Natural killer cell (primary cell): ENCODE data around the gene KDM1B. TPM values are rescaled to one million over a fixed set of nuclear protein-coding genes. Genes with fewer than 3 reads are reported as not detected.
"Not testable (repeated sequence)": the region's sequence is repeated elsewhere in the genome, so short reads cannot be mapped to it uniquely, and the experiment has no call there.

ENCODE experiments used
- ATAC-seq, 3 donors: fragments of 150-1000 bp in 2 of 3; fragments of 200-7000 bp in 1 of 3; cut with Tn5 transposase; 1 replicate in 1 of 3; 2 replicates in 2 of 3; pipeline ENCODE4 v1.10.0; 2021; ENCODE audit warnings: mild to moderate bottlenecking in 2 of 3, moderate library complexity in 2 of 3
- DNase-seq, 2 donors: peaks; one replicate each; pipeline versions ENCODE4 v3.0.0 to v3.0.0-alpha.2; 2013 to 2021; ENCODE audit warnings: mixed read lengths in 1 of 2
- H3K27ac ChIP-seq: one replicate; pipeline ENCODE4 v1.5.1; 2013; ENCODE audit warnings: mild to moderate bottlenecking, low read length
- H3K27me3 ChIP-seq: one replicate; pipeline ENCODE4 v1.6.1; 2013; ENCODE audit warnings: low read length; ENCODE audit not compliant: control insufficient read depth, insufficient read depth
- H3K36me3 ChIP-seq: one replicate; pipeline ENCODE4 v1.6.1; 2013; ENCODE audit warnings: low read length; ENCODE audit not compliant: control insufficient read depth, insufficient read depth
- H3K4me1 ChIP-seq: one replicate; pipeline ENCODE4 v1.6.1; 2013; ENCODE audit warnings: low read length; ENCODE audit not compliant: control insufficient read depth, insufficient read depth
- H3K4me3 ChIP-seq: one replicate; pipeline ENCODE4 v1.5.1; 2013; ENCODE audit warnings: low read length
- H3K9me3 ChIP-seq: one replicate; pipeline ENCODE4 v1.6.1; 2013; ENCODE audit warnings: low read length; ENCODE audit not compliant: control insufficient read depth, insufficient read depth
- H3K27ac Mint-ChIP-seq, 2 donors: one replicate each; pipeline ENCODE4 v1.8.0; 2022; ENCODE audit warnings: mild to moderate bottlenecking in 2 of 2, mixed read lengths in 2 of 2, moderate library complexity in 1 of 2
- H3K27me3 Mint-ChIP-seq, 2 donors: one replicate each; pipeline ENCODE4 v1.8.0; 2022; ENCODE audit warnings: low read depth in 2 of 2, mixed read lengths in 2 of 2
- H3K36me3 Mint-ChIP-seq: one replicate; pipeline ENCODE4 v1.8.0; 2022; ENCODE audit warnings: mixed read lengths
- H3K4me1 Mint-ChIP-seq, 2 donors: one replicate each; pipeline ENCODE4 v1.8.0; 2022; ENCODE audit warnings: mixed read lengths in 2 of 2
- H3K4me3 Mint-ChIP-seq: one replicate; pipeline ENCODE4 v1.8.0; 2022; ENCODE audit warnings: mild to moderate bottlenecking, moderate library complexity, mixed read lengths
- H3K9me3 Mint-ChIP-seq, 2 donors: one replicate each; pipeline ENCODE4 v1.8.0; 2022; ENCODE audit warnings: mixed read lengths in 2 of 2
- CTCF ChIP-seq: fragments of 200-600 bp; IDR thresholded peaks from one replicate; pipeline ENCODE4 v1.8.0; 2022; ENCODE audit warnings: antibody characterized with exemption
- WGBS: methylation state at CpG from one replicate; pipeline ENCODE4 v1.1.7; 2013; ENCODE audit warnings: missing lambda C conversion rate; ENCODE audit not compliant: insufficient coverage; 5-methylcytosine and 5-hydroxymethylcytosine counted together
- intact Hi-C: fragments of 100-400 bp; cut with micrococcal nuclease; formaldehyde crosslinking; loops from one replicate; pipeline ENCODE4 v1.14.2; 2022
- total RNA-seq, 4 donors: library from RNA; stranded (reverse); fragments of 120-200 nt in 1 of 4; gene quantifications; one replicate each; pipeline versions ENCODE4 v1.2.3 to v1.2.4, GENCODE V29; 2013 to 2022

KDM1B gene
- total RNA-seq, 3 donors from 2014 or later (not counting 1 experiment from before 2014, with no cell fraction given): 12.7 to 13.3 (median 13.0) TPM

GRCh38 chr6:18147160-18147559 is 8.1 kb upstream of the KDM1B start:
- TF ChIP-seq CTCF: no peak
- DNase-seq (no peak), ATAC-seq (no peak)
- H3K36me3 ChIP-seq: peaks cover 37% of the 10 kb centered on the region
- Mint-ChIP-seq H3K27me3 (no peaks in the 10 kb centered on the region), H3K27ac (no peak overlapping the region), H3K9me3 (no peaks in the 10 kb centered on the region), H3K4me3 (no peak overlapping the region), H3K36me3 (peaks cover 13% of the 10 kb centered on the region), H3K4me1 (peaks cover 0 to 7% of the 10 kb centered on the region in 2 donors)
- H3K27me3 ChIP-seq: no peaks in the 10 kb centered on the region
- H3K9me3 ChIP-seq: no peaks in the 10 kb centered on the region
- no peak overlapping the region for H3K4me3 ChIP-seq
- H3K27ac ChIP-seq: no peak overlapping the region
- intact Hi-C loops: no loop called here
- no CpG with 5 or more reads among the region's 2 CpGs for WGBS
- H3K4me1 ChIP-seq: no peaks in the 10 kb centered on the region

- no peaks in the 10 kb centered on the region for H3K27me3 ChIP-seq
- Mint-ChIP-seq H3K36me3 (peaks cover 9% of the 10 kb centered on the region), H3K27me3 (no peaks in the 10 kb centered on the region), H3K27ac (no peak overlapping the region), H3K4me1 (peaks cover 4 to 11% of the 10 kb centered on the region in 2 donors), H3K4me3 (no peak overlapping the region), H3K9me3 (no peaks in the 10 kb centered on the region)
- H3K9me3 ChIP-seq: no peaks in the 10 kb centered on the region
- no CpG with 5 or more reads among the region's 2 CpGs for WGBS
- H3K36me3 ChIP-seq: peaks cover 33% of the 10 kb centered on the region
- no peak overlapping the region for H3K27ac ChIP-seq
- no peak for TF ChIP-seq CTCF
- H3K4me1 ChIP-seq: peaks cover 3% of the 10 kb centered on the region
- no peak overlapping the region for H3K4me3 ChIP-seq
- ATAC-seq: no peak
- no peak for DNase-seq
- intact Hi-C loops: no loop called here
Measured at GRCh38 chr6:18147616-18148015, 7.6 kb upstream of the KDM1B start.

DNA sequence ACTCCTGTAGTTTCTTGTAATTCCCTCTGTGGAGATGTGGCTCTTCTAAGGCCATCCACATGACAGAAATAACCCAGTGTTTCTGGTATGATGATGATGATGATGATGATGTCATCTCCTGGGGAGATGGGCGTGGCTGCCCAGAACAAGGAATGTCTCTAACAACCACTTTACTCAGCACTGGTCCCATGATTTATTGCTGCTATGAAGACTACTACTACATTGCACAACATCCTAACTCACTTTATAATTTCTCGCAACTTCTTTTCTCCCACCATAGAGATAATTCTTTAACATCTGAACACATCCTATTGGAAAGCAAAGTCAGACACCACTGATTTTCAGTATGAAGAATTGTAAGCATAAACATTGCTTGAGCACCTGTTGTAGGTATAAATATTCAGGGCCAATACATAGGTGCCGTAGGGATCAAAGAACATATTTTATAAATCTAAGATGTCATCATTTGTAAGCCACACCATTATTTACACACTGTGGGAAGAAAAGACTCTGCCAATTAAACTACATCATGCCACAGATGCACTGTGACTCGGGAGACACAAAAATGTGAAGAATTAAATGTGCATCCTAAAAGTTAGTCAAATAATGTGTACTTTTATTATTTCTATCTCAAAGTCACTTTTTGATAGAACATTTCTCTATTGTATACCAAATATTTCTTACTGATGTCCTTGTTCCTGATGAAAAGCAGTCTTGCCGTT is 6.8 kb upstream of the KDM1B start:
- Histone ChIP-seq H3K4me1 (peaks cover 8% of the 10 kb centered on the region), H3K9me3 (no peaks in the 10 kb centered on the region), H3K4me3 (no peak overlapping the region), H3K27ac (no peak overlapping the region), H3K36me3 (peaks cover 25% of the 10 kb centered on the region), H3K27me3 (no peaks in the 10 kb centered on the region)
- H3K36me3 Mint-ChIP-seq: peaks cover under 1% of the 10 kb centered on the region
- H3K4me3 Mint-ChIP-seq: no peak overlapping the region
- no peaks in the 10 kb centered on the region for H3K9me3 Mint-ChIP-seq
- DNase-seq: no peak
- ATAC-seq: no peak
- peaks cover 11 to 19% of the 10 kb centered on the region in 2 donors for H3K4me1 Mint-ChIP-seq
- H3K27ac Mint-ChIP-seq: no peak overlapping the region
- no peak for TF ChIP-seq CTCF
- H3K27me3 Mint-ChIP-seq: no peaks in the 10 kb centered on the region
- 100% methylated on average over 3 of the region's 5 CpGs for WGBS
- intact Hi-C loops: no loop called here

DNA sequence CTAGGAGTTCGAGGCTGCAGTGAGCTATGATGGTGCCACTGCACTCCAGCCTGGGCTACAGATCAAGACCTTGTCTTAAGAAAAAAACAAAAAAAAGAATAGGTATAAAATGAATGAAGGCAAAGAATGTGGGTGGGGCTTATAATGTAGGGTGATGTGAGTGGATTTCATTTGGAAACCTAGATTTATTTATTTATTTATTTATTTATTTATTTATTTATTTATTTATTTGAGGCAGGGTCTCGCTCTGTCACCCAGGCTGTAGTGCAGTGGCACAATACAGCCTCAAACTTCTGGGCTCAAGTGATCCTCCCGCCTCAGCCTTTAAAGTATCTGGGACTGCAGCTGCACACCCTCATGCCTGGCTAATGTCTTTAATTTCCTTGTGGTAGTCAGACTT is 3.8 kb upstream of the KDM1B start:
- 94% methylated on average over 3 of the region's 3 CpGs for WGBS
- Histone ChIP-seq H3K36me3 (peaks cover 17% of the 10 kb centered on the region), H3K4me1 (peaks cover 24% of the 10 kb centered on the region)
- H3K27me3 Mint-ChIP-seq, ATAC-seq, H3K4me3 ChIP-seq, H3K27me3 ChIP-seq, H3K27ac Mint-ChIP-seq, DNase-seq, H3K27ac ChIP-seq, H3K4me3 Mint-ChIP-seq, H3K9me3 ChIP-seq, H3K9me3 Mint-ChIP-seq, H3K36me3 Mint-ChIP-seq: not testable (repeated sequence)
- H3K4me1 Mint-ChIP-seq: peaks cover 25 to 33% of the 10 kb centered on the region in 2 donors
- intact Hi-C loops: loop anchor here (10.0 kb wide), 1 partner anchor 167 kb away; the partner anchor contains the start of gene KIF13A
